PC-9 (cell line): Measurements from ENCODE around the gene SERTAD4.

ENCODE experiments used
- CTCF ChIP-seq: fragments of 200-600 bp; sonication (generic); conservative IDR thresholded peaks from 2 replicates; pipeline ENCODE4 v1.6.1; 2017; ENCODE audit warnings: mixed run types, antibody characterized with exemption, mild to moderate bottlenecking, moderate library complexity
- EZH2 ChIP-seq: fragments of 200-600 bp; sonication (generic); IDR thresholded peaks from 2 replicates; pipeline ENCODE4 v1.8.0; 2017; ENCODE audit warnings: antibody characterized with exemption, low read depth

GRCh38 chr1:210232511-210233215 is at the start of gene SERTAD4:
- no peak for TF ChIP-seq CTCF
- no peak for TF ChIP-seq EZH2
